RWPE2 (cell line): ENCODE measurements around the gene ADAMTSL2.

Source experiments
- ATAC-seq: fragments of 200-7000 bp; cut with Tn5 transposase; 3 replicates; pipeline ENCODE4 v1.9.1; 2021; ENCODE audit warnings: low read depth
- DNase-seq: peaks from one replicate; pipeline ENCODE4 v3.0.0-alpha.2; 2020; ENCODE audit warnings: low spot score
- H3K27ac ChIP-seq: fragments of 450-650 bp; 2 replicates; pipeline ENCODE4 v1.5.1; 2017; ENCODE audit warnings: mild to moderate bottlenecking; ENCODE audit not compliant: poor library complexity, severe bottlenecking
- H3K27me3 ChIP-seq: fragments of 250-450 bp; sonication (Bioruptor Pico); 2 replicates; pipeline ENCODE4 v1.5.1; 2021; ENCODE audit warnings: mild to moderate bottlenecking, moderate library complexity; ENCODE audit not compliant: insufficient read depth, poor library complexity, severe bottlenecking
- H3K36me3 ChIP-seq: fragments of 250-450 bp; sonication (Bioruptor Pico); 2 replicates; pipeline ENCODE4 v1.5.1; 2020; ENCODE audit warnings: low read depth, mild to moderate bottlenecking, moderate library complexity
- H3K4me1 ChIP-seq: fragments of 250-450 bp; sonication (Bioruptor Pico); 2 replicates; pipeline ENCODE4 v1.5.1; 2021; ENCODE audit warnings: mild to moderate bottlenecking, moderate library complexity; ENCODE audit not compliant: insufficient read depth, poor library complexity, severe bottlenecking
- H3K4me3 ChIP-seq: fragments of 250-450 bp; sonication (Bioruptor Pico); 2 replicates; pipeline ENCODE4 v1.5.1; 2021; ENCODE audit warnings: mild to moderate bottlenecking, moderate library complexity; ENCODE audit not compliant: severe bottlenecking
- H3K9me3 ChIP-seq: fragments of 250-450 bp; sonication (Bioruptor Pico); 2 replicates; pipeline ENCODE4 v1.5.1; 2021; ENCODE audit warnings: mild to moderate bottlenecking, moderate library complexity; ENCODE audit not compliant: severe bottlenecking
- TF ChIP-seq, protein P1 (sequence below): fragments of 450-650 bp; IDR thresholded peaks from one replicate; pipeline ENCODE4 v1.5.1; 2017; ENCODE audit warnings: mild to moderate bottlenecking, moderate library complexity; ENCODE audit not compliant: poor library complexity, severe bottlenecking

Gene ADAMTSL2

DNA sequence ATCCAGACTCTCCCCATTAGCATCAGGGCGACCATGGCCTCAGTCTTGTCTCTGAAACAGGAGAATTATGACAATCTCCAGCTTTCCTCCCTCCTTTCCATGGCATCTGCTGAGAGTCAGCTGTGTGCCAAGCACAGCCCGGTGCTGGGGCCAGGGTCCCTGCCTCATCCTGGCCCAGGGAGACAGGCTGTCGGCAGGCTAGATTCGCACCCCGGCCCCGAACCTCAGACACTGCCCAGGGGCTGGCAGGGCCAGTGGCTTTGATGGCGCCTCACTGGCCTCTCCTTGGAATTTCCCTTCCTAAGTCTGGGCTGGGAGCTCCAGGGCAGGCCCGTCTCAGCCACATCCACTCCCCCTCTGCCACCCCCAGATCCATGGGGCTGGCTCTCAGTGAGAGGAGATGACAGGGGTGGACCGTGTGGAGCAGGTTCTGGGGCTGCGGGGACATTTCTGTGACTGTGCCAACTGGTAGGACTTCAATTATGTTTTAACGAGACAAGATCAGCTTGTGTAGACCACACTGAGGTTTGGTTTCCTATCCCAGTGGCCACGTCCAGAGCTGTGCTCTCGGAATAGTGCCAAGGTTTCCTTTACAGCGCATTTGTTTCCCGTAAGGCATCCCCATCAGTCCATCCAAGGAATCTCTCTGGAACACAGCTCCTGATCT, 59.2 kb downstream of the ADAMTSL2 start:
- TF ChIP-seq, protein P1, sequence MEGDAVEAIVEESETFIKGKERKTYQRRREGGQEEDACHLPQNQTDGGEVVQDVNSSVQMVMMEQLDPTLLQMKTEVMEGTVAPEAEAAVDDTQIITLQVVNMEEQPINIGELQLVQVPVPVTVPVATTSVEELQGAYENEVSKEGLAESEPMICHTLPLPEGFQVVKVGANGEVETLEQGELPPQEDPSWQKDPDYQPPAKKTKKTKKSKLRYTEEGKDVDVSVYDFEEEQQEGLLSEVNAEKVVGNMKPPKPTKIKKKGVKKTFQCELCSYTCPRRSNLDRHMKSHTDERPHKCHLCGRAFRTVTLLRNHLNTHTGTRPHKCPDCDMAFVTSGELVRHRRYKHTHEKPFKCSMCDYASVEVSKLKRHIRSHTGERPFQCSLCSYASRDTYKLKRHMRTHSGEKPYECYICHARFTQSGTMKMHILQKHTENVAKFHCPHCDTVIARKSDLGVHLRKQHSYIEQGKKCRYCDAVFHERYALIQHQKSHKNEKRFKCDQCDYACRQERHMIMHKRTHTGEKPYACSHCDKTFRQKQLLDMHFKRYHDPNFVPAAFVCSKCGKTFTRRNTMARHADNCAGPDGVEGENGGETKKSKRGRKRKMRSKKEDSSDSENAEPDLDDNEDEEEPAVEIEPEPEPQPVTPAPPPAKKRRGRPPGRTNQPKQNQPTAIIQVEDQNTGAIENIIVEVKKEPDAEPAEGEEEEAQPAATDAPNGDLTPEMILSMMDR: no peak
- DNase-seq: no peak
- H3K9me3 ChIP-seq: peaks cover 6% of the 10 kb centered on the region
- H3K4me1 ChIP-seq: no peaks in the 10 kb centered on the region
- no peaks in the 10 kb centered on the region for H3K27me3 ChIP-seq
- H3K36me3 ChIP-seq: no peaks in the 10 kb centered on the region
- no peak overlapping the region for H3K27ac ChIP-seq
- ATAC-seq: no peak
- no peak overlapping the region for H3K4me3 ChIP-seq

DNA sequence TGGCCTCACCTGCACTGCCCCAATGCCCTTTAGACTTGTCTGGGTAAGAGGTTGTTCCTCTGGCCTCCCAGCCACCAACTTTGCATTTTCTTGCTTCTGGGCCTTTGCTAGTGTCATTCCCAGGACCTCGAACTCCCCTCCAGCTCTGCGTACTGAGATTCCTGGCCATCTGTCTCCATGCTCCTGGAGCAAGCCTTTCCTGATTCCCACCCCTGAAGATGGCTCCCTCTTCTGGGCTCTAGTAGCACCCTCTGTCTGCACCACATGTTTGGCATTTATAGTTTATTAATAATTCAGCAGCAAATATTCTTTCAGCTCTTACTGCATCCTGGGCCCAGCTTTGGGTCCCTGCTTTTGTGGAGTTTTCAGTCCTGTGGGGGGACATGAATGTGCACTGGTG, 59.8 kb downstream of the ADAMTSL2 start:
- DNase-seq (no peak), ATAC-seq (no peak)
- H3K4me3 ChIP-seq: no peak overlapping the region
- no peaks in the 10 kb centered on the region for H3K27me3 ChIP-seq
- TF ChIP-seq, protein P1: no peak
- H3K36me3 ChIP-seq: no peaks in the 10 kb centered on the region
- H3K4me1 ChIP-seq: no peaks in the 10 kb centered on the region
- no peak overlapping the region for H3K27ac ChIP-seq
- peaks cover 6% of the 10 kb centered on the region for H3K9me3 ChIP-seq

DNA sequence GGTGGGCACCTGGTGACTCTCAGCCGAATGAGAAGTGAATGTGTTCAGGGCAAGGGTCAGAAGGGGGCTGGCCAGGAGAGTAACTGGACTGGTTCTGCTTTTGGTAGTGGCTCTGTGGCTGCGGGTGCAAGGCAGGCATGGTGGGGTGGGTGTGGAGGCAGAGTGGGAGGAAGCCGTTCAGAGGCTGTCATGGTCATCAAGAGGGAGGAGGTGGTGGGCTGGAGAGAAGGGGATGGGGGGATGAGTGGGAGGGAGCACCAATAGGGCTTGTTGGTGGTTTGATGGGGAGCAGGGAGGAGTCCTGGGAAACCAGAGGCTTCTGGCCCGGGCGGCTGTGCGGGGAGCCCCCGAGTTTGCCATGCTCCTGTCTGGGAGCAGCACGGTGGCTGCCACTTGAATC, 61.4 kb downstream of the ADAMTSL2 start:
- Histone ChIP-seq H3K4me3 (no peak overlapping the region), H3K27ac (no peak overlapping the region), H3K4me1 (no peaks in the 10 kb centered on the region), H3K27me3 (no peaks in the 10 kb centered on the region), H3K9me3 (peaks cover 6% of the 10 kb centered on the region), H3K36me3 (no peaks in the 10 kb centered on the region)
- no peak for ATAC-seq
- DNase-seq: no peak
- TF ChIP-seq, protein P1: no peak

DNA sequence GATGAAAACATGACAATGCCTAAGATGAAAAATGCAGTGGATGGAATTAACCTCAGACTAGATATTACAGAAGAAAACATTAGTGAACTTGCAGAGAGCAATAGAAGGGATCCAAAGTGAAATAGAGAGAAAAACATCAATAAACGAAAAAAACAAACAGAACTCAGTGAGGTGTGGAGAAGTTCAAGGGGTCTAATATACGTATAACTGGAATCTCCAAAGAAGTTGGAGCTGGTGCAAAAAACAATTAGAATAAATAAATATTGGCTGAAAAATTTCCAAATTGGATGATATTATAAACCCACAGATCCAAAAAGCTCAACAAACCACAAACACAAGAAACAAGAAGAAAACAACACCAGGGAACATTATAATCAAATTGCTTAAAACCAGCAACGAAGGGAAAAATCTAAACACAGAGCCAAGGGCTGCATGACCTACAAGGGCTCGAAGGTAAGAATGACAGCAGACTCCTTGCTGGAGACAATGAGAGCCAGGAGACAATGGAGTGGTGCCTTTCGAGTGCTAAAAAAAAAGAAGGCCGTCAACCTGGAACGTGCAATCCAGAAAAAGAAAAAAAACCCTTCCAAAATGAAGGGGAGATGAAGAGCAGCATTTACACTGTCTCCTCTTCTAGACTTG, 62.9 kb downstream of the ADAMTSL2 start:
- no peak overlapping the region for H3K27ac ChIP-seq
- TF ChIP-seq, protein P1: no peak
- no peaks in the 10 kb centered on the region for H3K4me1 ChIP-seq
- H3K9me3 ChIP-seq: peaks cover 6% of the 10 kb centered on the region
- no peak overlapping the region for H3K4me3 ChIP-seq
- no peaks in the 10 kb centered on the region for H3K36me3 ChIP-seq
- no peak for ATAC-seq
- no peaks in the 10 kb centered on the region for H3K27me3 ChIP-seq
- DNase-seq: no peak

DNA sequence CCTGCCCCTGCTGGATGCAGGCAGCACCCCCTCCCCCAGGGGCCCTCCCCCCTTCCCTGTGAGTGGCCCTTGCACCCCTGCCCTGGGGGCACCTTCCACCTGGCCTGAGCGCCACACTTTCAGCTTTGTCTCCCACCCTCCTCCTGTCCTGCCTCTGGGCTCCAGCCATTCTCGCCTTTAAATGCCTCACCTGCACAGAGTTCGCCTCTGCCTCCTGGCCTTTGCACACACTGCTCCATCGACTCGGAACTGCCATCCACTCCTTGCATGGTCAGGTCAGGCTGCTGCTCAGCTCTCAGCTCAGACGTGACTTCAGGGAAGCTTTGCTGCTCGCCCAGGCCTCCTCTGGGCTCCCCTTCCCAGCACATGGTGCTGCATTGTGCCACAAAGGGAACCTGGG, 64.5 kb downstream of the ADAMTSL2 start:
- DNase-seq: no peak
- no peak overlapping the region for H3K27ac ChIP-seq
- no peaks in the 10 kb centered on the region for H3K4me1 ChIP-seq
- peaks cover 6% of the 10 kb centered on the region for H3K9me3 ChIP-seq
- H3K4me3 ChIP-seq: no peak overlapping the region
- H3K36me3 ChIP-seq: no peaks in the 10 kb centered on the region
- no peak for ATAC-seq
- TF ChIP-seq, protein P1: no peak
- H3K27me3 ChIP-seq: no peaks in the 10 kb centered on the region
